Adrenal gland (tissue), 19 donors: Measurements from ENCODE around the gene SLC17A6. TPM values are rescaled to one million over a fixed set of nuclear protein-coding genes. Genes with fewer than 3 reads are reported as not detected.

Experiments used
- DNase-seq, 7 donors: peaks; one replicate each; pipeline ENCODE4 v3.0.0-alpha.2; 2019 to 2020
- H3K27ac ChIP-seq, 5 donors: fragments of 200-600 bp; sonication (generic) in 4 of 5; 1 replicate in 3 of 5; 2 replicates in 2 of 5; pipeline versions ENCODE4 v1.5.1 to v1.8.0; 2016 to 2020; ENCODE audit warnings: mild to moderate bottlenecking in 1 of 5
- H3K27me3 ChIP-seq: fragments of 200-600 bp; 2 replicates; pipeline ENCODE4 v1.8.0; 2021
- H3K36me3 ChIP-seq, 2 donors: fragments of 200-600 bp; replicated peaks in 1 of 2; 1 replicate in 1 of 2; 2 replicates in 1 of 2; pipeline versions ENCODE4 v1.5.1 to v1.8.0; 2018 to 2022
- H3K4me1 ChIP-seq, 2 donors: fragments of 200-600 bp; replicated peaks in 1 of 2; 1 replicate in 1 of 2; 2 replicates in 1 of 2; pipeline versions ENCODE4 v1.5.1 to v1.8.0; 2018 to 2021
- H3K4me3 ChIP-seq, 4 donors: fragments of 200-600 bp; sonication (generic) in 3 of 4; one replicate each; pipeline ENCODE4 v1.5.1; 2016 to 2018
- H3K9me3 ChIP-seq, 3 donors: fragments of 200-600 bp; sonication (generic) in 1 of 3; replicated peaks in 1 of 3; 1 replicate in 2 of 3; 2 replicates in 1 of 3; pipeline versions ENCODE4 v1.5.1 to v1.8.0; 2016 to 2021
- POLR2A ChIP-seq, 2 donors: fragments of 450-650 bp; IDR thresholded peaks; one replicate each; pipeline ENCODE4 v1.6.1; 2017; ENCODE audit warnings: antibody characterized with exemption in 2 of 2, mild to moderate bottlenecking in 2 of 2, moderate library complexity in 1 of 2
- WGBS, 4 donors: extraction: QIAGEN DNeasy Blood & Tissue Kit in 2 of 4; methylation state at CpG; one replicate each; pipeline versions ENCODE4 v1.1.5 to v1.1.7; 2013 to 2017; 5-methylcytosine and 5-hydroxymethylcytosine counted together
- intact Hi-C, 2 donors: fragments of 100-400 bp; cut with DNase I; formaldehyde crosslinking; loops; one replicate each; pipeline versions ENCODE4 v1.14.1 to v1.15.0; 2022 to 2023
- long read RNA-seq, 10 donors: library from polyadenylated mRNA in 3 of 10; unstranded in 2 of 10; stranded (forward) in 1 of 10; transcript quantifications; one replicate each; pipeline ENCODE4 v2.0.0 and lab custom pipeline, GENCODE V29; 2021 to 2026
- polyA plus RNA-seq, 3 donors: library from polyadenylated mRNA; stranded (reverse); fragments of 200-250 nt in 2 of 3; fragments of 350-450 nt in 1 of 3; fragmentation: Illumina TruSeq in 1 of 3; extraction: RNeasy Lipid Tissue Mini Kit (QIAGEN cat#74804) in 1 of 3; gene quantifications; one replicate each; pipeline ENCODE4 v1.2.3, GENCODE V29; 2013 to 2014
- total RNA-seq, 9 donors: library from RNA; depleted of rRNA in 4 of 9; stranded (reverse); fragments of >200 nt in 4 of 9; fragments of 120-200 nt in 1 of 9; fragmentation: NEBNext Ultra II Directional in 1 of 9; extraction: Animal tissue kit (Norgen Biotek cat#: 25700) in 1 of 9; gene quantifications; one replicate each; pipeline versions ENCODE4 v1.1.0 to v1.2.4, GENCODE V29; 2013 to 2023
- TF ChIP-seq, protein P1 (sequence below), 6 experiments: fragments of 450-650 bp in 4 of 6; fragments of 200-600 bp in 2 of 6; sonication (generic) in 1 of 6; IDR thresholded peaks; 1 replicate in 5 of 6; 2 replicates in 1 of 6; pipeline versions ENCODE4 v1.5.1 to v1.8.0; 2016 to 2021; ENCODE audit warnings: antibody characterized with exemption in 6 of 6, mild to moderate bottlenecking in 2 of 6, moderate library complexity in 1 of 6
- donor health status: healthy with polysubstance abuse.
- donor health status: Bipolar disorder and iron deficiency.
- donor health status: DM: yes; HTN: yes; CAD: no.
- donor health status: DM: no; HTN: no; CAD: no.
- donor health status: DM: no; HTN: no; CAD: no.
- donor health status: DM: yes; HTN: yes; CAD: no.

Gene SLC17A6
- total RNA-seq (not detected), polyA plus RNA-seq (not detected)
- long read RNA-seq, donor 1: 0 reads
- long read RNA-seq, donor 2: 0 reads
- long read RNA-seq, donor 3: 0 reads
- long read RNA-seq, donor 4: 0 reads
- long read RNA-seq, donor 5: 0 reads
- long read RNA-seq, donor 6: 0 reads
- long read RNA-seq, donor 7: 0 reads
- long read RNA-seq, donor 8: 0 reads
- long read RNA-seq, donor 9: 0 reads
- long read RNA-seq, donor 10: 0 reads

DNA sequence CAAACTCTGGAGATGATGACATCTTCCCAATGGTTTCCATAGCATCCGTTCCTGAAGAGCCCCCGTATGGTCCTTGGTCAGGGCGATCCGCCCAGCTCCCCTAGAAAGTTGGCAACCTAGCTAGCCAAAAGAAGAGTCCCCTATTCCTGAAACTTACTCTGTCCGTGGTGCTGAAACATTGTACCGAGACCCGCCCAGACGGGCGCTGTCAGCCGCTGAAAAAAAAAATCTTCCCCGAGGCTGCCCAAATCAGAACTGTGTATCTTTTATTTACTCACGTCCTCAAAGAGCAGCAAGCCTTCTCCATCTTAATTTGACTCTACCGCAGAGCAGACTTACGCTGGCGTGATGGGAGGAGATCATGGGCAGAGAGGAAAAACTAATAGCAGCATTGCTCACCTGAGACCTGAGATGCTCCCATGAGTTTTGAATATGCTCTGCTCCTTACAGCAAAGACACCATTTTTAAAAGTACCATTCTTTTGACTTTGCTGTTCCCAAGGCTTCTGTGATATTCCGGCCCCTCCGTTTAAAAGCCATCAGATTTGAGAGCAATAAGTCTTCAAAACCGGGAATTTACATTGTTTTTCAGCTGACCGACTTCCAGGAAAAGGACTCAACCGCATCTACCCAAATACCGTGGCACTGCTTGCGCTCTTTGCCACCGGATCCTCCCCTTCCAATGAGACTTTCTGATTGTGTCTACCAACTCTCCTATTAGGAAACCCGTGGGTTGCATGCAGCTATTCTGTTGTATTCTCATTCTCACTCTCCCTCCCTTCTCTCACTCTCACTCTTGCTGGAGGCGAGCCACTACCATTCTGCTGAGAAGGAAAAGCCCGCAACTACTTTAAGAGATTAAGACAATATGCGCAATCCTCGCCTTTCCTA, at the start of gene SLC17A6:
Gene SLC17A6, plus strand, starts transcription at position 786 of the 890 bp plus-strand sequence. CDS start 153 bp downstream, outside the sequence.
- intact Hi-C loops: no loop called here
- DNase-seq: peak in 4 of 7 donors; percentile 12 to 22 (median 20)
- WGBS, 4 donors: 4 to 7% (median 5%) methylated on average over 26 to 28 of the region's 28 CpGs
- no peaks in the 10 kb centered on the region for H3K4me1 ChIP-seq
- no peak for TF ChIP-seq POLR2A (IDR thresholded peaks at IDR 0.05)
- TF ChIP-seq, protein P1, sequence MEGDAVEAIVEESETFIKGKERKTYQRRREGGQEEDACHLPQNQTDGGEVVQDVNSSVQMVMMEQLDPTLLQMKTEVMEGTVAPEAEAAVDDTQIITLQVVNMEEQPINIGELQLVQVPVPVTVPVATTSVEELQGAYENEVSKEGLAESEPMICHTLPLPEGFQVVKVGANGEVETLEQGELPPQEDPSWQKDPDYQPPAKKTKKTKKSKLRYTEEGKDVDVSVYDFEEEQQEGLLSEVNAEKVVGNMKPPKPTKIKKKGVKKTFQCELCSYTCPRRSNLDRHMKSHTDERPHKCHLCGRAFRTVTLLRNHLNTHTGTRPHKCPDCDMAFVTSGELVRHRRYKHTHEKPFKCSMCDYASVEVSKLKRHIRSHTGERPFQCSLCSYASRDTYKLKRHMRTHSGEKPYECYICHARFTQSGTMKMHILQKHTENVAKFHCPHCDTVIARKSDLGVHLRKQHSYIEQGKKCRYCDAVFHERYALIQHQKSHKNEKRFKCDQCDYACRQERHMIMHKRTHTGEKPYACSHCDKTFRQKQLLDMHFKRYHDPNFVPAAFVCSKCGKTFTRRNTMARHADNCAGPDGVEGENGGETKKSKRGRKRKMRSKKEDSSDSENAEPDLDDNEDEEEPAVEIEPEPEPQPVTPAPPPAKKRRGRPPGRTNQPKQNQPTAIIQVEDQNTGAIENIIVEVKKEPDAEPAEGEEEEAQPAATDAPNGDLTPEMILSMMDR (IDR thresholded peaks at IDR 0.05): no peak
- H3K27ac ChIP-seq: no peak within 1 kb of the TSS
- no peaks in the 10 kb centered on the region for H3K9me3 ChIP-seq
- H3K36me3 ChIP-seq: no peaks in the 10 kb centered on the region
- H3K27me3 ChIP-seq: peaks cover 59% of the 10 kb centered on the region
- no peak within 1 kb of the TSS for H3K4me3 ChIP-seq

DNA sequence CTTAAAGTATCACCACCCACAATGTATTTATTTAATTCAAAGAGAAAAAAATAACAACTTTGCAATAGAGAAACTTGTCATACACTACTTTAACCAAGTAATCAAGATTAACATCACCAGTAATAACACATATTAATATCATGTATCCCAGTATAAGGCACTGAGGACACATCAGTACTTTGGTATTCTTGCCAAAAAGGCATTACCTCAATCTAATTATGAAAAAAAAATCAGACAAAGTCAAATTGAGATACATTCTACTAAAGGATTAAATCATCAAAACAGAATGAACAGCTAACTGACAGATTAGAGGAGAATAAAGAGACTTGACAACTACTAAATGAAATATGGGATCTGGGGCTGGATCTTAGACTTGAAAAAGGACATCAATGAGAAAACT, 35.8 kb upstream of the SLC17A6 start:
- intact Hi-C loops: no loop called here
- Histone ChIP-seq H3K36me3 (no peaks in the 10 kb centered on the region), H3K27me3 (peaks cover 4% of the 10 kb centered on the region), H3K9me3 (no peaks in the 10 kb centered on the region), H3K27ac (no peak overlapping the region), H3K4me3 (no peak overlapping the region), H3K4me1 (no peaks in the 10 kb centered on the region)
- TF ChIP-seq POLR2A (IDR thresholded peaks at IDR 0.05): no peak
- TF ChIP-seq, protein P1 (IDR thresholded peaks at IDR 0.05): no peak
- no peak for DNase-seq

DNA sequence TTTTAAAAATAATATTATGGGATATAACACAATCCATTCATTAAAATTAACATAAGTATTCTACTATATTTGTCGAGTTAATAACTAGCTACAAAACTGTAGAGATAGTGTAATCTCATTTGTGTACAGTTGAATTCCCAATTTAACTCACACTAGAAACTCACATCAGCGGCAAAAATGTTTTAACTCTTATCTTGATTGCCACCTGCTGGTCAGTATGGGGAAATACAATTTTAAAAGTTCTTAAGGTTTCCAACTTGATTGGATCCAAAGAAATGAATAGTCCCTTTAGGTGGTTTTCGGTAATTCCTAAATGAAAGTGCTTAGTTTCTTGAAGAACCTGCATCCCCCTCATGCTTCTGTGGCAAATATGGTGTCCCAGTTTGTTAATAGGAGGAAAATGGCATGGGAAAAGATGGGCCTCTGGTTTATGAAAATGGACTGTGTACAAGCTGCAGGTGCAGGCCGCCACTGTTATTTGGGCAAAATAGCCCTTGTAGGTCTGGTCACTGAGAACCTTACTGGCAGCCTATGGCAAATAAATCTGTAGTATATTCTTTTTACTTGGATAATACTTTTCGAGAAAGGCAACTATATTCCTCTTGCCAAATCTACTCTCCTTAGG, 33.7 kb upstream of the SLC17A6 start:
- Histone ChIP-seq H3K4me3 (no peak overlapping the region), H3K36me3 (no peaks in the 10 kb centered on the region), H3K27ac (no peak overlapping the region), H3K9me3 (no peaks in the 10 kb centered on the region), H3K4me1 (no peaks in the 10 kb centered on the region), H3K27me3 (peaks cover 10% of the 10 kb centered on the region)
- intact Hi-C loops: loop anchor here in 1 of 2 donors (2.0 kb wide), 1 partner anchor 136 kb away; no protein-coding TSS in a partner anchor
- 38 to 42% (median 40%) methylated on average over 5 of the region's 5 CpGs for WGBS, 4 donors
- DNase-seq: no peak
- TF ChIP-seq, protein P1 (IDR thresholded peaks at IDR 0.05): peak; percentile 54 to 77 (median 61)
- no peak for TF ChIP-seq POLR2A (IDR thresholded peaks at IDR 0.05)

DNA sequence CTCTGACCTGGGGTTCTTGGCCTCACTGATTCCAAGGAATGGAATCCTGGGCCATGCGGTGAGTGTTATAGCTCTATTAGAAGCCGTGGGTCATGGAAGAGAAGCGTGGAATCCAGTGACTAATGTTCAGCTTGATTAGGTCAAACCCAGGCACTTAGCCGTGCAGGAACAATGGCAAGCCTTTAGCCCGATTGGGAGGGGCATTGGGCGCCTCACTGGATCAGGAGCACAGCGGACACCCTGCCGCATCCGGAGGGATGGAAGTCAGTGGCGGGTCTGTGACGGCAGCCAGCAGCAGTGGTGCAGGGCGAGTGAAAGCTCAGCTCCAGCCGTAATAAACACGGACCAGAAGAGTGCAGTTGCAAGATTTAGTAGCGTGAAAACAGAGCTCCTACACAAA, 20.5 kb upstream of the SLC17A6 start:
- Histone ChIP-seq H3K27ac (no peak overlapping the region), H3K4me1 (no peaks in the 10 kb centered on the region), H3K36me3 (no peaks in the 10 kb centered on the region), H3K9me3 (no peaks in the 10 kb centered on the region), H3K27me3 (no peaks in the 10 kb centered on the region), H3K4me3 (no peak overlapping the region)
- intact Hi-C loops: loop anchor here in 1 of 2 donors (10.0 kb wide), 1 partner anchor 73 kb away; no protein-coding TSS in a partner anchor
- WGBS, 4 donors: 87 to 90% (median 88%) methylated on average over 15 of the region's 15 CpGs
- TF ChIP-seq, protein P1 (IDR thresholded peaks at IDR 0.05): no peak
- TF ChIP-seq POLR2A (IDR thresholded peaks at IDR 0.05): no peak
- DNase-seq: no peak
